GM23338 (cell line): Measurements from ENCODE around the gene ABCC9. TPM values are rescaled to one million over a fixed set of nuclear protein-coding genes. Genes with fewer than 3 reads are reported as not detected.
A peak's percentile ranks its signal among the peaks of the same experiment; 100 is the strongest.

Source experiments
- ATAC-seq: fragments of 200-7000 bp; cut with Tn5 transposase; 3 replicates; pipeline ENCODE4 v1.9.1; 2020
- DNase-seq: peaks from one replicate; pipeline ENCODE4 v3.0.0-alpha.2; 2015; ENCODE audit warnings: low spot score
- H2AFZ ChIP-seq: fragments of 200-600 bp; sonication (generic); 2 replicates; pipeline ENCODE4 v1.8.0; 2016; ENCODE audit warnings: antibody characterized with exemption, mild to moderate bottlenecking, moderate library complexity
- H3F3A ChIP-seq: fragments of 200-600 bp; sonication (generic); replicated peaks from 2 replicates; pipeline ENCODE4 v1.8.0; 2017; ENCODE audit warnings: antibody characterized with exemption, mixed run types, low read depth
- H3K27ac ChIP-seq: fragments of 200-600 bp; sonication (generic); 2 replicates; pipeline ENCODE4 v1.6.1; 2016; ENCODE audit warnings: low read depth
- H3K27me3 ChIP-seq: fragments of 200-600 bp; sonication (generic); 2 replicates; pipeline ENCODE4 v1.8.0; 2016; ENCODE audit warnings: mild to moderate bottlenecking, mixed run types, moderate library complexity; ENCODE audit not compliant: insufficient read depth
- H3K36me3 ChIP-seq: fragments of 200-600 bp; sonication (generic); 2 replicates; pipeline ENCODE4 v1.8.0; 2016; ENCODE audit warnings: mild to moderate bottlenecking; ENCODE audit not compliant: insufficient read depth
- H3K4me1 ChIP-seq: fragments of 200-600 bp; sonication (generic); 2 replicates; pipeline ENCODE4 v1.8.0; 2016; ENCODE audit warnings: mild to moderate bottlenecking, moderate library complexity; ENCODE audit not compliant: insufficient read depth
- H3K4me2 ChIP-seq: fragments of 200-600 bp; sonication (generic); 2 replicates; pipeline ENCODE4 v1.7.1; 2017; ENCODE audit warnings: mixed run types
- H3K4me3 ChIP-seq: fragments of 200-600 bp; sonication (generic); 2 replicates; pipeline ENCODE4 v1.6.1; 2016; ENCODE audit warnings: mixed run types
- H3K79me2 ChIP-seq: fragments of 200-600 bp; sonication (generic); replicated peaks from 2 replicates; pipeline ENCODE4 v1.8.0; 2017; ENCODE audit warnings: mild to moderate bottlenecking; ENCODE audit not compliant: insufficient read depth
- H3K9me2 ChIP-seq: fragments of 200-600 bp; sonication (generic); 2 replicates; pipeline ENCODE4 v1.8.0; 2017; ENCODE audit not compliant: insufficient read depth
- H4K20me1 ChIP-seq: fragments of 200-600 bp; sonication (generic); replicated peaks from 2 replicates; pipeline ENCODE4 v1.8.0; 2017; ENCODE audit warnings: mild to moderate bottlenecking; ENCODE audit not compliant: insufficient read depth
- H3K27ac Mint-ChIP-seq: 2 replicates; pipeline ENCODE4 v1.8.0; 2020; ENCODE audit warnings: inconsistent platforms, mild to moderate bottlenecking, moderate library complexity, mixed read lengths
- H3K27me3 Mint-ChIP-seq: 3 replicates; pipeline ENCODE4 v1.8.0; 2022; ENCODE audit warnings: low read depth, mild to moderate bottlenecking, moderate library complexity, mixed read lengths, inconsistent platforms; ENCODE audit not compliant: insufficient read depth, poor library complexity
- H3K36me3 Mint-ChIP-seq: 3 replicates; pipeline ENCODE4 v1.8.0; 2021; ENCODE audit warnings: low read depth, mild to moderate bottlenecking, inconsistent platforms, moderate library complexity, mixed read lengths
- H3K4me1 Mint-ChIP-seq: 3 replicates; pipeline ENCODE4 v1.8.0; 2020; ENCODE audit warnings: mild to moderate bottlenecking, inconsistent platforms, mixed read lengths
- H3K4me3 Mint-ChIP-seq: 3 replicates; pipeline ENCODE4 v1.8.0; 2021; ENCODE audit warnings: moderate library complexity, mild to moderate bottlenecking, inconsistent platforms, mixed read lengths
- H3K9me3 Mint-ChIP-seq: 3 replicates; pipeline ENCODE4 v1.8.0; 2020; ENCODE audit warnings: moderate library complexity, mild to moderate bottlenecking, inconsistent platforms, mixed read lengths
- CREB1 ChIP-seq: fragments of 250-450 bp; sonication (Bioruptor Pico); IDR thresholded peaks from 2 replicates; pipeline ENCODE4 v1.5.0; 2020; ENCODE audit warnings: low read depth, mild to moderate bottlenecking, moderate library complexity
- EZH2phosphoT487 ChIP-seq: fragments of 200-600 bp; sonication (generic); IDR thresholded peaks from one replicate; pipeline ENCODE4 v1.8.1; 2018; ENCODE audit warnings: antibody characterized with exemption; ENCODE audit not compliant: unreplicated experiment
- JUNB ChIP-seq: IDR thresholded peaks from one replicate; pipeline ENCODE4 v1.6.1; 2016; ENCODE audit warnings: antibody characterized with exemption; ENCODE audit not compliant: unreplicated experiment
- NANOG ChIP-seq: IDR thresholded peaks from 2 replicates; pipeline ENCODE4 v1.6.1; 2016; ENCODE audit warnings: antibody characterized with exemption, borderline replicate concordance
- POLR2AphosphoS5 ChIP-seq: IDR thresholded peaks from 2 replicates; pipeline ENCODE4 v1.6.1; 2016; ENCODE audit warnings: antibody characterized with exemption, low read depth
- ZNF331 ChIP-seq: fragments of 250-450 bp; sonication (Bioruptor Pico); IDR thresholded peaks from 2 replicates; pipeline ENCODE4 v1.5.0; 2020; ENCODE audit warnings: low read depth, mild to moderate bottlenecking, moderate library complexity
- polyA plus RNA-seq: library from polyadenylated mRNA; unstranded; fragments of >200 nt; fragmentation: Nextera tagmentation; extraction: Ambion mirVana; gene quantifications from 2 replicates; pipeline ENCODE4 v1.2.1, GENCODE V29; 2016
- total RNA-seq: library from RNA; depleted of rRNA; stranded (reverse); fragments of >200 nt; shearing (Covaris generic); gene quantifications from 2 replicates; pipeline ENCODE4 v1.2.3, GENCODE V29; 2014
- TF ChIP-seq, protein P1 (sequence below), 2 experiments: fragments of 200-600 bp in 1 of 2; sonication (generic) in 1 of 2; conservative IDR thresholded peaks; 2 replicates each; pipeline versions ENCODE4 v1.5.1 to v1.6.1; 2016 to 2017; ENCODE audit warnings: antibody characterized with exemption in 2 of 2, low read depth in 2 of 2, mild to moderate bottlenecking in 2 of 2, moderate library complexity in 1 of 2
- TF ChIP-seq, protein P2 (sequence below): IDR thresholded peaks from 2 replicates; pipeline ENCODE4 v1.6.1; 2016; ENCODE audit warnings: antibody characterized with exemption
- TF ChIP-seq, protein P3 (sequence below): IDR thresholded peaks from one replicate; pipeline ENCODE4 v1.6.1; 2018; ENCODE audit warnings: antibody characterized with exemption; ENCODE audit not compliant: unreplicated experiment

The ABCC9 gene
- total and polyA plus RNA-seq, 2 experiments from 2014 or later = not detected

DNA sequence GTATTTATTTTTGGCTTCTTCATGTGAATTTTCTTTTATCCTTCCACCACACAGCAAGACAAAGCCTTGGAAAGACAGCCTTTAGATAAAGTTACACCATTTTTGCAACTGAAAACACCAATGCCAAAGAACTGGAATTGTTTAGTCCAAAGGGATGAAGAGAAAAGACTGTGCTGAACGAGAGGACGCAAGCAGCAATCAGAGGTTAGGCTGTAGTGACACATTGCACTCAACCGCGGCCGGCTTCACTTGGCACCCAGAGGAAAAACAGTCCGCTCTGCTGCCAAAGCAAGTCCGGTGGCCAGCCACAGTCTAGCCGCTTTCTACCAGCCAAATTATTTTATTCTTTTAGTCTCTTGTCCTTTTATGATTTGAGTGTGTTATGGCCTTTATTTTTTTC is 117.6 kb downstream of the ABCC9 start:
- no peak overlapping the region; the same call in 1 of the 2 replicates for H3K27ac Mint-ChIP-seq
- peak; percentile 18 for DNase-seq
- TF ChIP-seq NANOG (no peak), JUNB (no peak), POLR2AphosphoS5 (no peak), CREB1 (no peak), ZNF331 (no peak)
- TF ChIP-seq, protein P1, sequence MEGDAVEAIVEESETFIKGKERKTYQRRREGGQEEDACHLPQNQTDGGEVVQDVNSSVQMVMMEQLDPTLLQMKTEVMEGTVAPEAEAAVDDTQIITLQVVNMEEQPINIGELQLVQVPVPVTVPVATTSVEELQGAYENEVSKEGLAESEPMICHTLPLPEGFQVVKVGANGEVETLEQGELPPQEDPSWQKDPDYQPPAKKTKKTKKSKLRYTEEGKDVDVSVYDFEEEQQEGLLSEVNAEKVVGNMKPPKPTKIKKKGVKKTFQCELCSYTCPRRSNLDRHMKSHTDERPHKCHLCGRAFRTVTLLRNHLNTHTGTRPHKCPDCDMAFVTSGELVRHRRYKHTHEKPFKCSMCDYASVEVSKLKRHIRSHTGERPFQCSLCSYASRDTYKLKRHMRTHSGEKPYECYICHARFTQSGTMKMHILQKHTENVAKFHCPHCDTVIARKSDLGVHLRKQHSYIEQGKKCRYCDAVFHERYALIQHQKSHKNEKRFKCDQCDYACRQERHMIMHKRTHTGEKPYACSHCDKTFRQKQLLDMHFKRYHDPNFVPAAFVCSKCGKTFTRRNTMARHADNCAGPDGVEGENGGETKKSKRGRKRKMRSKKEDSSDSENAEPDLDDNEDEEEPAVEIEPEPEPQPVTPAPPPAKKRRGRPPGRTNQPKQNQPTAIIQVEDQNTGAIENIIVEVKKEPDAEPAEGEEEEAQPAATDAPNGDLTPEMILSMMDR (conservative IDR thresholded peaks at IDR 0.05; ENCODE audit: low read depth in 2 of 2) = no peak
- TF ChIP-seq, protein P2, sequence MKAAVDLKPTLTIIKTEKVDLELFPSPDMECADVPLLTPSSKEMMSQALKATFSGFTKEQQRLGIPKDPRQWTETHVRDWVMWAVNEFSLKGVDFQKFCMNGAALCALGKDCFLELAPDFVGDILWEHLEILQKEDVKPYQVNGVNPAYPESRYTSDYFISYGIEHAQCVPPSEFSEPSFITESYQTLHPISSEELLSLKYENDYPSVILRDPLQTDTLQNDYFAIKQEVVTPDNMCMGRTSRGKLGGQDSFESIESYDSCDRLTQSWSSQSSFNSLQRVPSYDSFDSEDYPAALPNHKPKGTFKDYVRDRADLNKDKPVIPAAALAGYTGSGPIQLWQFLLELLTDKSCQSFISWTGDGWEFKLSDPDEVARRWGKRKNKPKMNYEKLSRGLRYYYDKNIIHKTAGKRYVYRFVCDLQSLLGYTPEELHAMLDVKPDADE = no peak
- TF ChIP-seq, protein P3, sequence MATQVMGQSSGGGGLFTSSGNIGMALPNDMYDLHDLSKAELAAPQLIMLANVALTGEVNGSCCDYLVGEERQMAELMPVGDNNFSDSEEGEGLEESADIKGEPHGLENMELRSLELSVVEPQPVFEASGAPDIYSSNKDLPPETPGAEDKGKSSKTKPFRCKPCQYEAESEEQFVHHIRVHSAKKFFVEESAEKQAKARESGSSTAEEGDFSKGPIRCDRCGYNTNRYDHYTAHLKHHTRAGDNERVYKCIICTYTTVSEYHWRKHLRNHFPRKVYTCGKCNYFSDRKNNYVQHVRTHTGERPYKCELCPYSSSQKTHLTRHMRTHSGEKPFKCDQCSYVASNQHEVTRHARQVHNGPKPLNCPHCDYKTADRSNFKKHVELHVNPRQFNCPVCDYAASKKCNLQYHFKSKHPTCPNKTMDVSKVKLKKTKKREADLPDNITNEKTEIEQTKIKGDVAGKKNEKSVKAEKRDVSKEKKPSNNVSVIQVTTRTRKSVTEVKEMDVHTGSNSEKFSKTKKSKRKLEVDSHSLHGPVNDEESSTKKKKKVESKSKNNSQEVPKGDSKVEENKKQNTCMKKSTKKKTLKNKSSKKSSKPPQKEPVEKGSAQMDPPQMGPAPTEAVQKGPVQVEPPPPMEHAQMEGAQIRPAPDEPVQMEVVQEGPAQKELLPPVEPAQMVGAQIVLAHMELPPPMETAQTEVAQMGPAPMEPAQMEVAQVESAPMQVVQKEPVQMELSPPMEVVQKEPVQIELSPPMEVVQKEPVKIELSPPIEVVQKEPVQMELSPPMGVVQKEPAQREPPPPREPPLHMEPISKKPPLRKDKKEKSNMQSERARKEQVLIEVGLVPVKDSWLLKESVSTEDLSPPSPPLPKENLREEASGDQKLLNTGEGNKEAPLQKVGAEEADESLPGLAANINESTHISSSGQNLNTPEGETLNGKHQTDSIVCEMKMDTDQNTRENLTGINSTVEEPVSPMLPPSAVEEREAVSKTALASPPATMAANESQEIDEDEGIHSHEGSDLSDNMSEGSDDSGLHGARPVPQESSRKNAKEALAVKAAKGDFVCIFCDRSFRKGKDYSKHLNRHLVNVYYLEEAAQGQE = no peak
- Histone ChIP-seq H3K27ac (no peak overlapping the region), H2AFZ (no peak overlapping the region), H3K4me3 (no peak overlapping the region), H3F3A (no peaks in the 10 kb centered on the region), H4K20me1 (no peaks in the 10 kb centered on the region), H3K79me2 (no peaks in the 10 kb centered on the region), H3K36me3 (no peaks in the 10 kb centered on the region), H3K4me1 (no peaks in the 10 kb centered on the region), H3K4me2 (no peak overlapping the region), H3K27me3 (no peaks in the 10 kb centered on the region), H3K9me2 (no peaks in the 10 kb centered on the region)
- H3K36me3 Mint-ChIP-seq = no peaks in the 10 kb centered on the region
- ATAC-seq = peak; percentile 34; the same call in 1 of the 3 replicates
- no peaks in the 10 kb centered on the region for H3K4me1 Mint-ChIP-seq
- no peaks in the 10 kb centered on the region for H3K9me3 Mint-ChIP-seq
- no peaks in the 10 kb centered on the region for H3K27me3 Mint-ChIP-seq
- H3K4me3 Mint-ChIP-seq = no peak overlapping the region

DNA sequence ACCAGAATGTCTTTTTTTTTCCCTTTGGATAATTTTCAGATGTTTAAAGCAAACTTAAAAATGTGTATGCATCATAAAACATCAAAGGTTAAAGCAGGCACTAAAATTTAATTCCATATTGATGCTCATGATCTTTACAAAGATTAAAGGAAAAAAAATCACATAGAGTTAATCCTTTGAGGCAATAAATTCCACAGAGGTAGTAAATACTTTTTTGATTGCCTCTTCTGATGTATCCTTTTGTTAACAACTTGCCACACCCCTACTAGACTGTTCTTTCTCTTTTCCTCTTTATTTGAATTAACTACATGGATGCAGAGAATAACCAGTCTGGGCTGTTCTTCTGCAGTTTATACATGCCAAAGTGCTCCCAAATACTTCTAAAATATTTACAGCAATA is 121.5 kb downstream of the ABCC9 start:
- no peaks in the 10 kb centered on the region for H3F3A ChIP-seq
- H4K20me1 ChIP-seq = no peaks in the 10 kb centered on the region
- H3K9me3 Mint-ChIP-seq = no peaks in the 10 kb centered on the region
- no peak overlapping the region for H3K4me2 ChIP-seq
- no peaks in the 10 kb centered on the region for H3K27me3 ChIP-seq
- H3K79me2 ChIP-seq = no peaks in the 10 kb centered on the region
- DNase-seq (no peak), ATAC-seq (no peak)
- H3K27me3 Mint-ChIP-seq = no peaks in the 10 kb centered on the region
- no peaks in the 10 kb centered on the region for H3K4me1 Mint-ChIP-seq
- H3K36me3 ChIP-seq = no peaks in the 10 kb centered on the region
- H2AFZ ChIP-seq = no peak overlapping the region
- no peak overlapping the region for H3K27ac Mint-ChIP-seq
- no peaks in the 10 kb centered on the region for H3K36me3 Mint-ChIP-seq
- no peak overlapping the region for H3K27ac ChIP-seq
- no peak overlapping the region for H3K4me3 ChIP-seq
- no peaks in the 10 kb centered on the region for H3K4me1 ChIP-seq
- no peaks in the 10 kb centered on the region for H3K9me2 ChIP-seq
- H3K4me3 Mint-ChIP-seq = no peak overlapping the region
- TF ChIP-seq, protein P1 (conservative IDR thresholded peaks at IDR 0.05; ENCODE audit: low read depth in 2 of 2) = no peak
- no peak for TF ChIP-seq EZH2phosphoT487
- TF ChIP-seq NANOG = no peak
